Measurements from ENCODE around the gene IQSEC2. TPM values are rescaled to one million over a fixed set of nuclear protein-coding genes. Genes with fewer than 3 reads are reported as not detected.
A peak's percentile ranks its signal among the peaks of the same experiment; 100 is the strongest.

IQSEC2 gene
- total RNA-seq (2014; rRNA removed) (8.5 and 19.3 TPM in 2 replicates), Bru-seq, nascent RNA (percentile 62 among the genes with signal in this experiment), BruChase-seq, experiment 1, labeled RNA remaining after a 6-hour chase (percentile 67 among the genes with signal in this experiment), BruChase-seq, experiment 2, labeled RNA remaining after a 2-hour chase (percentile 73 among the genes with signal in this experiment)
- long read RNA-seq, partial matches to known transcripts: 6 of 32 reads
- long read RNA-seq, other reads (novel, unspliced or antisense): 20 of 32 reads

GRCh38 chrX:53281321-53281822 lies at the start of gene IQSEC2:
Gene IQSEC2, minus strand, starts transcription at chrX:53281584.
- BruUV-seq (replicated peaks): no TSS peak
- ChIA-PET CTCF (interaction anchor here (0.5 to 1.5 kb wide), 6 partner anchors 15 to 201 kb away, joined by 3 to 7 read pairs (median 4); no protein-coding TSS in a partner anchor), POLR2A (ENCODE audit: unreplicated experiment) (interaction anchor here (1.0 kb wide), 1 partner anchor 141 kb away, joined by 7 read pairs; the partner anchor contains the start of genes RIBC1 and SMC1A)
- peak within 1 kb of the TSS; percentile 80 for H3K9ac ChIP-seq (ENCODE audit: low read length)
- H3F3A ChIP-seq (ENCODE audit: low read length, unreplicated experiment): no peaks in the 10 kb centered on the region
- ATAC-seq (peak; percentile 80), DNase-seq (peak; percentile 89)
- TF ChIP-seq EZH2phosphoT487 (IDR thresholded peaks at IDR 0.05; ENCODE audit: borderline replicate concordance, low read length) (no peak), EZH2 (IDR thresholded peaks at IDR 0.05; ENCODE audit: low read length, unreplicated experiment) (no peak), CTCF (conservative IDR thresholded peaks at IDR 0.05; ENCODE audit: low read depth, low read length) (no peak)
- H3K79me2 ChIP-seq (ENCODE audit: low read length): peaks cover 22% of the 10 kb centered on the region
- H4K20me1 ChIP-seq (ENCODE audit: low read length): no peaks in the 10 kb centered on the region
- no peaks in the 10 kb centered on the region for H3K36me3 ChIP-seq (ENCODE audit: low read depth, low read length)
- no peaks in the 10 kb centered on the region for H3K27me3 ChIP-seq (ENCODE audit: low read length)
- peak within 1 kb of the TSS; percentile 64 for H2AFZ ChIP-seq (ENCODE audit: low read length)
- peak within 1 kb of the TSS; percentile 88 for H3K4me2 ChIP-seq (ENCODE audit: low read length)
- H3K9me3 ChIP-seq (ENCODE audit: low read length): no peaks in the 10 kb centered on the region
- peak within 1 kb of the TSS; percentile 62 for H3K4me3 ChIP-seq (ENCODE audit: low read length)
- peak within 1 kb of the TSS; percentile 95 for H3K27ac ChIP-seq (ENCODE audit: low read length)
- no peaks in the 10 kb centered on the region for H3K9me2 ChIP-seq (replicated peaks; ENCODE audit: low read length)
- intact Hi-C loops (cut with micrococcal nuclease): loop anchor here (1.0 to 10.0 kb wide), 2 partner anchors 18 to 153 kb away; partner anchors contain the start of gene HSD17B10
- H3K4me1 ChIP-seq (ENCODE audit: insufficient read depth, low read length): peaks cover 42% of the 10 kb centered on the region

- intact Hi-C loops (cut with micrococcal nuclease): loop anchor here (2.0 kb wide), 1 partner anchor 46 kb away; no protein-coding TSS in a partner anchor
- Histone ChIP-seq H3K27ac (ENCODE audit: low read length) (no peak overlapping the region), H3K9ac (ENCODE audit: low read length) (no peak overlapping the region), H3K36me3 (ENCODE audit: low read depth, low read length) (no peaks in the 10 kb centered on the region), H3K9me3 (ENCODE audit: low read length) (no peaks in the 10 kb centered on the region), H3K79me2 (ENCODE audit: low read length) (no peaks in the 10 kb centered on the region), H4K20me1 (ENCODE audit: low read length) (no peaks in the 10 kb centered on the region), H3F3A (ENCODE audit: low read length, unreplicated experiment) (no peaks in the 10 kb centered on the region), H3K4me3 (ENCODE audit: low read length) (no peak overlapping the region), H3K4me2 (ENCODE audit: low read length) (no peak overlapping the region), H3K9me2 (replicated peaks; ENCODE audit: low read length) (no peaks in the 10 kb centered on the region), H3K4me1 (ENCODE audit: insufficient read depth, low read length) (no peaks in the 10 kb centered on the region), H2AFZ (ENCODE audit: low read length) (no peak overlapping the region), H3K27me3 (ENCODE audit: low read length) (0 out of 2 replicates have a peak, but pooled peaks cover 3% of the 10 kb centered on the region)
- no TSS peak for BruUV-seq (replicated peaks)
- POLR2A ChIA-PET (ENCODE audit: unreplicated experiment): no interaction called here
- ATAC-seq (no peak), DNase-seq (no peak)
- CTCF ChIA-PET: no interaction called here
- TF ChIP-seq EZH2 (IDR thresholded peaks at IDR 0.05; ENCODE audit: low read length, unreplicated experiment): no peak
- TF ChIP-seq CTCF (conservative IDR thresholded peaks at IDR 0.05; ENCODE audit: low read depth, low read length): no peak
- no peak for TF ChIP-seq EZH2phosphoT487 (IDR thresholded peaks at IDR 0.05; ENCODE audit: borderline replicate concordance, low read length)
Measured at GRCh38 chrX:53330331-53330730, 48.9 kb upstream of the IQSEC2 start.

GRCh38 chrX:53324803-53325202 lies 43.4 kb upstream of the IQSEC2 start:
- Histone ChIP-seq H3F3A (ENCODE audit: low read length, unreplicated experiment) (no peaks in the 10 kb centered on the region), H4K20me1 (ENCODE audit: low read length) (no peaks in the 10 kb centered on the region), H3K4me1 (ENCODE audit: insufficient read depth, low read length) (0 out of 2 replicates have a peak, but pooled peaks cover 4% of the 10 kb centered on the region), H3K9ac (ENCODE audit: low read length) (no peak overlapping the region), H3K27ac (ENCODE audit: low read length) (no peak overlapping the region), H3K27me3 (ENCODE audit: low read length) (peaks cover 21% of the 10 kb centered on the region), H3K4me3 (ENCODE audit: low read length) (no peak overlapping the region), H3K9me3 (ENCODE audit: low read length) (no peaks in the 10 kb centered on the region), H3K9me2 (replicated peaks; ENCODE audit: low read length) (no peaks in the 10 kb centered on the region), H2AFZ (ENCODE audit: low read length) (no peak overlapping the region), H3K79me2 (ENCODE audit: low read length) (no peaks in the 10 kb centered on the region), H3K36me3 (ENCODE audit: low read depth, low read length) (no peaks in the 10 kb centered on the region), H3K4me2 (ENCODE audit: low read length) (no peak overlapping the region)
- TF ChIP-seq EZH2 (IDR thresholded peaks at IDR 0.05; ENCODE audit: low read length, unreplicated experiment): no peak
- TF ChIP-seq CTCF (conservative IDR thresholded peaks at IDR 0.05; ENCODE audit: low read depth, low read length): no peak
- no peak for TF ChIP-seq EZH2phosphoT487 (IDR thresholded peaks at IDR 0.05; ENCODE audit: borderline replicate concordance, low read length)
- POLR2A ChIA-PET (ENCODE audit: unreplicated experiment): no interaction called here
- DNase-seq (no peak), ATAC-seq (no peak)
- no TSS peak for BruUV-seq (replicated peaks)
- intact Hi-C loops (cut with micrococcal nuclease): no loop called here
- CTCF ChIA-PET: no interaction called here
